ENCODE measurements around the gene PROSER1.
"Not testable (repeated sequence)": the region's sequence is repeated elsewhere in the genome, so short reads cannot be mapped to it uniquely, and the experiment has no call there.

PROSER1 gene

GRCh38 chr13:39023316-39023715 lies 14.6 kb downstream of the PROSER1 start:
- DNase-seq = no peak

- DNase-seq = no peak
Measured at GRCh38 chr13:39020853-39021462, 16.9 kb downstream of the PROSER1 start.

GRCh38 chr13:39016787-39017186 lies 21.1 kb downstream of the PROSER1 start:
- DNase-seq = no peak

- DNase-seq = no peak
Measured at GRCh38 chr13:39016087-39016486, 21.8 kb downstream of the PROSER1 start.

DNA sequence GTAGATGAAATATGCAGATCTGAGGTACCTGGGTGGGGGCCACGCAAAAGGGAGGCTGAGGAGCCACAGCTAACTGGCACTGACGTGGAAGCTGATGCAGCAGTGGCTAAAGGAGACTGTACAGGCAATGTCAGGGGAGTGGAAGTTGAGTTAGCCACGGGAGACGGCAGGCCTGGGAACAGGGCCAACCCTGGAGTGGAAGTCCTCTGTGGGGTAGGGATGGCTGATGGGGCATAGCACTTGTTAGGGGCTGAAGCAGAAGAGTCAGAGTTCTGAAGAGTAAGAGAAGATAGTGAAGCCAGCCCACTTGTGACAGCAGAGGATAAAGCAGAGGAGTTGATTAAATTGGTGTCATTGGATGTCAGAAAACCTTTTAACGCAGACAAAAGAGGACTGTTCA lies 24.4 kb downstream of the PROSER1 start:
- no peak for DNase-seq

GRCh38 chr13:39012608-39013007 lies 25.3 kb downstream of the PROSER1 start:
- no peak for DNase-seq

- not testable (repeated sequence) for DNase-seq
Measured at GRCh38 chr13:39006371-39007111, 31.3 kb downstream of the PROSER1 start.

GRCh38 chr13:38998739-38999138 lies 39.1 kb downstream of the PROSER1 start:
- no peak for DNase-seq

DNA sequence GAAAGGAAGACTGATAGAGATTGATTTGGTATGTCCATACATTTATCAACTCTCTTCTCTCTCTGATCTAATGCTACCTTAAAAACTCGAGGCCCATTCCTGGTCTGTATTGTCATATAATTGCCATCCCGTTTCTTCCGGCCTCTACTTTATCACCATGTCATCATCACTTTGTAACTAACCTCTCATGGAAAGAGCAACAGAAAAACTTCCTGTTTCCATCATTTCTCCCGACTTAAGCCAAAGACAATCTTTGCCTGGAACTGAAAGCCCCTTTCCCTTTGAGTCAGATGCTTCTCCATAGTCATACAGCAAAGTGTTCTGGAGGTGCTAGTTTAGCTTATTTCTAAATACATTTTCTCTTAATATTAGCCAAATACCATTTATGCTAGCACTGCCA lies 44.5 kb downstream of the PROSER1 start:
- DNase-seq = no peak

DNA sequence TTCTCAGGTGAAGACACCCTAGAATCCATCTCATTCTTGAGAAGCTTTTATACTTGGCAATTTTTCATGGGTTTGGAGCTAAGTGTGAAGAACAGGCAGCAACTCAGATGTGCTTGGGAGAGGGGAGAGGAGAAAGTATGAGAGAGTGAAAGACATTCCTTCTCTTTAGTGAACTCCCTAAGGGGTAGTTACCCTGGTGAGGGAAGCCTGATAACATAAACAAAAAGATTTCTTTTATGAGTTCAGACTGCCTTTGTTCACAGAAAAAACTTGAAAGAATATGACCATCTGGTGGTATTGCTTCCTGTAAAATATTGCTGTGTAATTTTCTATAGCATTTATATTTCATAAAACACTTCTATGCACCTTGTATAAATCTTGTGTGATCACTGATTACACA lies 47.2 kb downstream of the PROSER1 start, which contains the start of gene STOML3:
STOML3 (minus strand) TSS at position 139 of the 400 bp plus-strand sequence; CDS start at position 29, 110 bp downstream.
- DNase-seq = no peak

GRCh38 chr13:38981096-38981495 lies 56.8 kb downstream of the PROSER1 start:
- DNase-seq = no peak

DNA sequence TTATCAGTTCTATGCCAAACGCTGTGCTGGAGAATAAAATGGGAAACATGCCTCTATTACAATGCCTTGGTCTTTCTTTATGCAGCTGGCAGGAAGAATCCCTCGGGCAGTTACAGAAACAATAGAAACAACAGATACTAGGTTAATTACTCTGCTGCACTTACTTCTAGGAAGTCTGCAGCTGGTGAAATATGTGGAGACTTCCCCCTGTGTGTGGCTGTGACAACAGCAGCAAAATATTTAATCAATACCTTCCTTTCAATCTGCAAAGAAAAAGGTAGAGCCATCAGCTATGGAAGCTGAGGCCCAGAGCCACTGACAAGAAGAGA lies 57.2 kb downstream of the PROSER1 start:
- no peak for DNase-seq

DNA sequence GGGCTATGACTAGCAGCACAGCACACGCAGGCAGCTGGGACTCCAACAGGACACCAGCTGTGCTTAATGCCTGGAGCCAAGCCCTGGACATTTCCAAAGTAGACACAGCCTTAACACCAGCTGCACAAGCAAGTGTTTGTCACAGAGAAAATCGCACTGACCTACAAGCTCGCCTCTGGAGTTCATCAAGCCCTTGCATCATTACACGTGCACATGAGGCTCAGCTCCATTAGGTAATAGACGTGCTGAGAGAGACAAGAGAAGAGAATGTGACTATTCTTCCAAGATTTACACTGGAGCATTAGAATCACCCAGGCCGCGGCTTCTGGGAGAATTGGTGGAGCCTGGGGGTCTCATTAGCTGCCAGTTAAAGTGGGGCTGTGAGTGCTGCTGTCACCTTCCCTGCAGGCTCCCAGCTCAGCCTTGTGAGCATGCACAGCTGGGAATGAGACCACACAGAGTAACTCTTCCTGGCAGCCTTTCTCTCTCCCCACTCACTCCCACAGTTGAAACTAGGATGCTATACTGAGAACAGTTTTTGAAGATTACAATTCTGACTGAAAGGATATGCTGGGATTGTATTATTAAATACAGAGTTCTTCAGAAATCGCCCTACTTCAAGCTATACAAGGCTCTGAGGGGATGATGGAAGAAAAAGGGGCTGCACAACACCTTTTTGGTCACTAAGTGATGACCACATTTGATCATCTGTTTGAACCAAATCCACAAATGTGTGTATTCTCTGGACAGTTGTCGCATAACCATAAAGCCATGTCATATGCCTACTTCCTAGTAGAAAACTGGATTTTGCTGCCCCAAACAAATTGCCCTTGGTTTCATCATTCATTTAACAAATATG lies 57.8 kb downstream of the PROSER1 start:
- no peak for DNase-seq

DNA sequence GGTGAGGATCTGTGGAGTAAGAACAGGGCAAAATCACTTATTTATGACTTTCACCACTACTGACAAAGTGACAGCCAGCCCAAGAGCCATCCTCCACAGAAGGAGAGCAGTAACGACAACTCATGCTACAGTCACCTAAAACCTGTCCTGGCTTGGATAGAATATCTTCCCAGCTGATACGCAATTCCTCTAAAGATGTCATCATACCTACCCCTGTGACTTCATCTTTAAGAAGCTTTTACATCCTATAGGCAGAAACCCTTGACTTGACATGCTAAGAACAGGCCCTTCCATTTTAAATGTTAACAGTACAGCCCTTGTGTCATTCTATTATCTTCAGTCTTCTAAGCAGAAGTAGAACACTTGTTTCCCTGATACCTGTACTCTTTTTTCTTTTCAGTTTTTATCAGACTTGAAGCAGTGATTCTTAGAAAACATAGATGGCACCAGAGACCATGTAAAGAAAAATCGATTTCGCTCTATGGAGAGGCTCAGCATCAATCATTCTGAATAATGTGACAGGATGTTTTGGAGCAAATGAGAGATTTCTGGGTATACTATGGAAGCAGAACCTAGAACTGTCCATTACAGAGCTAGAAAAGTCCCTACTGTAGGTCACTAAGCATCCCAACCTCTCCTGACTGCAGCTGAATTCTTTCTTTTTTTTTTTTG lies 67.4 kb downstream of the PROSER1 start:
- no peak for DNase-seq

GRCh38 chr13:38969187-38969586 lies 68.7 kb downstream of the PROSER1 start:
- DNase-seq = no peak

GRCh38 chr13:38967446-38967845 lies 70.4 kb downstream of the PROSER1 start:
- DNase-seq = no peak

DNA sequence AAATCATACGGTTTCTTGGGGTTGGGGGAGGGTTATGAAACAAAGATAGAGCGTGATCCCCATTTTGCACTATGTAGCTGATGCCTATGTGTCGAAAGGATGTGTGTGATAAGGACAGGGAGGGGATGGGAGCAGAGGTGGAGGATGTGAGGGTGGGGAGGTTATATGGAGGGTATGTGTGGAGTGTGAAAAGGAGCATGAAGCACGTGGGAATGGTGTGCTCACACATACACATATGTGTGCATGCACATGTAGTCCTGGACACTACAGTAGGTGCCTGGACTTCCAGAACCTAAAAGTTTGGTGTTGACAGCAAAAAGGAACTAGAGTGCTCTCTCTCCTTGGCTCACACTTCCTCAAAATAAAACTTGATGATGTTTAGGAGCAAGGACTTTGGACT lies 72.6 kb downstream of the PROSER1 start:
- no peak for DNase-seq

DNA sequence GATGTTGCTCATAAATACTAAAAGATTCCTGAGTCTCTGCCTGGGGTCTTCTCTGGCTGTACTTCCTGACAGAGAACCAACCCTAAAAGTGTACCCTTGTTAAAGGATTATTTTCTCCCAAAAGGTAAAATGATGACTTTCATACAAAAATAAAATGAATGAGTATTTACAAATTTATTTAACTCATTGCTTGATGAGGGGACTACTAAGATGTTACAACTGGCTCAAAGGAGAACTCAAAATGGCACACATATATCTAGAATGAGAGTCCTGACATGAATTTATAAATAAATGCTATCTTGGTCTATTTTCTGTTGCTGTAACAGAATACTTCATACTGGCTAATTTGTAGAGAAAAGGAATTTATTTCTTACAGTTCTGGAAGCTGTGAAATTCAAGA lies 77.7 kb downstream of the PROSER1 start:
- DNase-seq = no peak

Data from DMS79 (cell line).